K562 (cell line): ENCODE measurements around the gene TNFSF9. TPM values are rescaled to one million over a fixed set of nuclear protein-coding genes. Genes with fewer than 3 reads are reported as not detected.
A peak's percentile ranks its signal among the peaks of the same experiment; 100 is the strongest.

ENCODE experiments used
- BCOR ChIP-seq: fragments of 450-650 bp; IDR thresholded peaks from 2 replicates; pipeline ENCODE4 v1.6.1; 2016
- GTF2F1 ChIP-seq: IDR thresholded peaks from 2 replicates; pipeline ENCODE4 v1.6.1; 2011; ENCODE audit warnings: low read depth, low read length, improper control_type of control experiment
- HNRNPL ChIP-seq: fragments of 200-400 bp; formaldehyde crosslinking; IDR thresholded peaks from 2 replicates; pipeline ENCODE4 v1.6.1; 2017; ENCODE audit warnings: low read depth, mild to moderate bottlenecking, low read length
- NFATC3 ChIP-seq: fragments of 450-650 bp; IDR thresholded peaks from 2 replicates; pipeline ENCODE4 v1.6.1; 2017; ENCODE audit warnings: mild to moderate bottlenecking
- RAD51 ChIP-seq: fragments of 450-650 bp; IDR thresholded peaks from 2 replicates; pipeline ENCODE4 v1.7.1; 2016; ENCODE audit warnings: low read depth, mild to moderate bottlenecking, borderline replicate concordance
- RBM15 ChIP-seq: fragments of 200-400 bp; formaldehyde crosslinking; IDR thresholded peaks from 2 replicates; pipeline ENCODE4 v1.6.1; 2018; ENCODE audit warnings: mild to moderate bottlenecking, low read length, moderate library complexity; ENCODE audit not compliant: insufficient read depth
- RCOR1 ChIP-seq, 2 experiments: IDR thresholded peaks; 2 replicates each; pipeline ENCODE4 v1.6.1; 2012; ENCODE audit warnings: low read depth in 2 of 2, low read length in 2 of 2, borderline replicate concordance in 1 of 2, improper control_type of control experiment in 1 of 2
- SMARCE1 ChIP-seq: fragments of 450-650 bp; IDR thresholded peaks from 2 replicates; pipeline ENCODE4 v1.7.1; 2016; ENCODE audit warnings: mild to moderate bottlenecking
- ZBTB8A ChIP-seq: fragments of 450-650 bp; IDR thresholded peaks from 2 replicates; pipeline ENCODE4 v1.6.1; 2018; ENCODE audit warnings: mild to moderate bottlenecking, moderate library complexity; ENCODE audit not compliant: partially characterized antibody
- ZNF354B ChIP-seq: fragments of 250-450 bp; sonication (Bioruptor Pico); IDR thresholded peaks from 2 replicates; pipeline ENCODE4 v1.4.0; 2020
- ZNF707 ChIP-seq: fragments of 250-450 bp; sonication (Bioruptor Pico); conservative IDR thresholded peaks from 2 replicates; pipeline ENCODE4 v1.8.0; 2022; ENCODE audit warnings: inconsistent platforms, mild to moderate bottlenecking, moderate library complexity
- polyA plus RNA-seq, 8 experiments: library from polyadenylated mRNA; depleted of rRNA in 4 of 8; stranded (reverse) in 5 of 8; unstranded in 3 of 8; fragments of >200 nt; fragmentation: Nextera tagmentation in 2 of 8; fragmentation: Illumina TruSeq in 1 of 8; extraction: Ambion mirVana in 2 of 8; extraction: Trizol in 1 of 8; gene quantifications; 2 replicates each; pipeline versions ENCODE4 v1.2.1 to v1.2.3, GENCODE V29; 2011 to 2014; ENCODE audit warnings: inconsistent platforms in 1 of 8, missing spikeins in 1 of 8
- total RNA-seq, 7 experiments: library from RNA; depleted of rRNA in 6 of 7; stranded (reverse); fragments of >200 nt in 6 of 7; fragmentation: Illumina TruSeq in 2 of 7; extraction: Trizol in 2 of 7; gene quantifications; 2 replicates each; pipeline versions ENCODE4 v1.2.1 to v1.2.3, GENCODE V29; 2011 to 2021; ENCODE audit warnings: low replicate concordance in 1 of 7
- TF ChIP-seq, protein P1 (sequence below): sonication (generic); formaldehyde crosslinking; IDR thresholded peaks from 2 replicates; pipeline ENCODE4 v1.8.0; 2023; ENCODE audit warnings: missing genetic modification reagents, mild to moderate bottlenecking, borderline replicate concordance
- TF ChIP-seq, protein P2 (sequence below): fragments of 250-450 bp; sonication (Bioruptor Pico); IDR thresholded peaks from 2 replicates; pipeline ENCODE4 v1.5.0; 2021; ENCODE audit warnings: mild to moderate bottlenecking, moderate library complexity
- TF ChIP-seq, protein P3 (sequence below), 2 experiments: fragments of 450-650 bp; IDR thresholded peaks; 2 replicates each; pipeline ENCODE4 v1.6.1; 2018; ENCODE audit warnings: mild to moderate bottlenecking in 2 of 2, low read depth in 1 of 2; ENCODE audit not compliant: partially characterized antibody in 2 of 2

TNFSF9 gene
- total and polyA plus RNA-seq, 9 of the 15 experiments (the other 6 are each of a cell fraction or from before 2014, with no cell fraction given) = 1.4 to 17.9 (median 6.5) TPM

- TF ChIP-seq, protein P1, sequence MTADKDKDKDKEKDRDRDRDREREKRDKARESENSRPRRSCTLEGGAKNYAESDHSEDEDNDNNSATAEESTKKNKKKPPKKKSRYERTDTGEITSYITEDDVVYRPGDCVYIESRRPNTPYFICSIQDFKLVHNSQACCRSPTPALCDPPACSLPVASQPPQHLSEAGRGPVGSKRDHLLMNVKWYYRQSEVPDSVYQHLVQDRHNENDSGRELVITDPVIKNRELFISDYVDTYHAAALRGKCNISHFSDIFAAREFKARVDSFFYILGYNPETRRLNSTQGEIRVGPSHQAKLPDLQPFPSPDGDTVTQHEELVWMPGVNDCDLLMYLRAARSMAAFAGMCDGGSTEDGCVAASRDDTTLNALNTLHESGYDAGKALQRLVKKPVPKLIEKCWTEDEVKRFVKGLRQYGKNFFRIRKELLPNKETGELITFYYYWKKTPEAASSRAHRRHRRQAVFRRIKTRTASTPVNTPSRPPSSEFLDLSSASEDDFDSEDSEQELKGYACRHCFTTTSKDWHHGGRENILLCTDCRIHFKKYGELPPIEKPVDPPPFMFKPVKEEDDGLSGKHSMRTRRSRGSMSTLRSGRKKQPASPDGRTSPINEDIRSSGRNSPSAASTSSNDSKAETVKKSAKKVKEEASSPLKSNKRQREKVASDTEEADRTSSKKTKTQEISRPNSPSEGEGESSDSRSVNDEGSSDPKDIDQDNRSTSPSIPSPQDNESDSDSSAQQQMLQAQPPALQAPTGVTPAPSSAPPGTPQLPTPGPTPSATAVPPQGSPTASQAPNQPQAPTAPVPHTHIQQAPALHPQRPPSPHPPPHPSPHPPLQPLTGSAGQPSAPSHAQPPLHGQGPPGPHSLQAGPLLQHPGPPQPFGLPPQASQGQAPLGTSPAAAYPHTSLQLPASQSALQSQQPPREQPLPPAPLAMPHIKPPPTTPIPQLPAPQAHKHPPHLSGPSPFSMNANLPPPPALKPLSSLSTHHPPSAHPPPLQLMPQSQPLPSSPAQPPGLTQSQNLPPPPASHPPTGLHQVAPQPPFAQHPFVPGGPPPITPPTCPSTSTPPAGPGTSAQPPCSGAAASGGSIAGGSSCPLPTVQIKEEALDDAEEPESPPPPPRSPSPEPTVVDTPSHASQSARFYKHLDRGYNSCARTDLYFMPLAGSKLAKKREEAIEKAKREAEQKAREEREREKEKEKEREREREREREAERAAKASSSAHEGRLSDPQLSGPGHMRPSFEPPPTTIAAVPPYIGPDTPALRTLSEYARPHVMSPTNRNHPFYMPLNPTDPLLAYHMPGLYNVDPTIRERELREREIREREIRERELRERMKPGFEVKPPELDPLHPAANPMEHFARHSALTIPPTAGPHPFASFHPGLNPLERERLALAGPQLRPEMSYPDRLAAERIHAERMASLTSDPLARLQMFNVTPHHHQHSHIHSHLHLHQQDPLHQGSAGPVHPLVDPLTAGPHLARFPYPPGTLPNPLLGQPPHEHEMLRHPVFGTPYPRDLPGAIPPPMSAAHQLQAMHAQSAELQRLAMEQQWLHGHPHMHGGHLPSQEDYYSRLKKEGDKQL = no peak
- TF ChIP-seq RAD51 (peak; percentile 54; the same call in 1 of the 2 replicates), NFATC3 (peak; percentile 82), ZNF354B (CRISPR knock-in tag) (no peak), RCOR1 (IDR thresholded peaks at IDR 0.05; ENCODE audit: borderline replicate concordance in 1 of 2, low read depth in 2 of 2, low read length in 2 of 2) (no peak; a peak in 1 of 4 replicates), ZNF707 (no peak), GTF2F1 (peak; percentile 94), HNRNPL (0 out of 2 replicates have a peak, but pooled peaks have one; percentile 64), SMARCE1 (peak; percentile 95), ZBTB8A (no peak), BCOR (peak; percentile 98), RBM15 (no peak)
- TF ChIP-seq, protein P2, sequence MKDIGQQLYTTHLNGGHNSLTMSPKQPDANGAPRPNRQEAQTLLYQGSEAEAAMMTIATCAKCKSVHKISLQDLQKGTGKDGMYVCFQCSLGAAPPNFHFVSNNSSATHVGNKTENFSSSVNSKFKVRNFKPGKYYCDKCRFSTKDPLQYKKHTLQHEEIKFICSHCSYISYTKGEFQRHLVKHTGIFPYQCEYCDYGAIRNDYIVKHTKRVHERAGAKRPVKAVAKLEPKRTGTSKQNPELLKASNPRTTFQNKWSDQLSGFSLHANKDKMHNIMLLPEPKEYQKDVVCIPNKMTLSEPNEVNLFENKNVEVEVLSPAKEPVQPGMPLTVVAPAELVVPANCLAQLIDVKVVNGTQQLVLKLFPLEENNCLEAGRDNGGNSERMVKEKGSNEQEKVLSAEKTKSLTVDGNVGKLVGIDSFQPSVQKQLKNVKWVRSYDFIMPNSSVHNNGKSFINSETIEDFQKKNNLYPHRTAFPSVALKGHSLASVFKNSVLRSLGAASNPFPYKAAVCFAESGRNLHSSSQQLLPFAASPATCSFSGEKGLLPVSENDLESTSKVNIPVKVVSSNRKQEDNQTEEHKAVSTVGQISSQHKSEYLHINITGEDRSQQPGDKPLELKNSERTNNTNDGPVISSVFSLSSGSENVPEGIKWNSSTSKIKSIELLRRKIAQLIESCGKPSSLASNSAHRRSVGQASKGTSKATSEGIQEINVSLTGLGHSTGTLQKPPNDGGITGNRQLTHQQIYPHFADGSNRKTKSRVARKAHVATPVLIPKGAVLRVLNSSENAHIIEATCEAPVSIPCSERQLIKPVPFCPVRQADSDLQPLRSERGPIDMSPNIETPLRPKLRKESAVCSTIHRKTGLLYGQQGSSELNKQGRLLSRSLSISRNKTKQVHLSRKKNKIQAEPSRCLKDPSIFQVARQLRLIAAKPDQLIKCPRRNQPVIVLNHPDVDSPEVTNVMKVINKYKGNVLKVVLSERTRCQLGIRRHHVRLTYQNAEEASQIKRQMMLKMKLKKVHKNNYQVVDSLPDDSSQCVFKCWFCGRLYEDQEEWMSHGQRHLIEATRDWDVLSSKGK (CRISPR knock-in tag) = no peak
- TF ChIP-seq, protein P3, sequence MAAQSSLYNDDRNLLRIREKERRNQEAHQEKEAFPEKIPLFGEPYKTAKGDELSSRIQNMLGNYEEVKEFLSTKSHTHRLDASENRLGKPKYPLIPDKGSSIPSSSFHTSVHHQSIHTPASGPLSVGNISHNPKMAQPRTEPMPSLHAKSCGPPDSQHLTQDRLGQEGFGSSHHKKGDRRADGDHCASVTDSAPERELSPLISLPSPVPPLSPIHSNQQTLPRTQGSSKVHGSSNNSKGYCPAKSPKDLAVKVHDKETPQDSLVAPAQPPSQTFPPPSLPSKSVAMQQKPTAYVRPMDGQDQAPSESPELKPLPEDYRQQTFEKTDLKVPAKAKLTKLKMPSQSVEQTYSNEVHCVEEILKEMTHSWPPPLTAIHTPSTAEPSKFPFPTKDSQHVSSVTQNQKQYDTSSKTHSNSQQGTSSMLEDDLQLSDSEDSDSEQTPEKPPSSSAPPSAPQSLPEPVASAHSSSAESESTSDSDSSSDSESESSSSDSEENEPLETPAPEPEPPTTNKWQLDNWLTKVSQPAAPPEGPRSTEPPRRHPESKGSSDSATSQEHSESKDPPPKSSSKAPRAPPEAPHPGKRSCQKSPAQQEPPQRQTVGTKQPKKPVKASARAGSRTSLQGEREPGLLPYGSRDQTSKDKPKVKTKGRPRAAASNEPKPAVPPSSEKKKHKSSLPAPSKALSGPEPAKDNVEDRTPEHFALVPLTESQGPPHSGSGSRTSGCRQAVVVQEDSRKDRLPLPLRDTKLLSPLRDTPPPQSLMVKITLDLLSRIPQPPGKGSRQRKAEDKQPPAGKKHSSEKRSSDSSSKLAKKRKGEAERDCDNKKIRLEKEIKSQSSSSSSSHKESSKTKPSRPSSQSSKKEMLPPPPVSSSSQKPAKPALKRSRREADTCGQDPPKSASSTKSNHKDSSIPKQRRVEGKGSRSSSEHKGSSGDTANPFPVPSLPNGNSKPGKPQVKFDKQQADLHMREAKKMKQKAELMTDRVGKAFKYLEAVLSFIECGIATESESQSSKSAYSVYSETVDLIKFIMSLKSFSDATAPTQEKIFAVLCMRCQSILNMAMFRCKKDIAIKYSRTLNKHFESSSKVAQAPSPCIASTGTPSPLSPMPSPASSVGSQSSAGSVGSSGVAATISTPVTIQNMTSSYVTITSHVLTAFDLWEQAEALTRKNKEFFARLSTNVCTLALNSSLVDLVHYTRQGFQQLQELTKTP (IDR thresholded peaks at IDR 0.05; ENCODE audit: low read depth in 1 of 2, partially characterized antibody in 2 of 2) = peak in 1 of 2 experiments; percentile 88
These were observed at the start of gene TNFSF9 (continued) for GRCh38 chr19:6530386-6531162.
